Measurements from ENCODE around the gene CEP170B. TPM values are rescaled to one million over a fixed set of nuclear protein-coding genes. Genes with fewer than 3 reads are reported as not detected.

Gene CEP170B
- total RNA-seq, 1 donor from 2014 or later: 1.6 TPM

GRCh38 chr14:104929268-104930230, 64.5 kb downstream of the CEP170B start:
- Histone ChIP-seq H3K27me3 (ENCODE audit: control insufficient read depth in 3 of 3, insufficient read depth in 3 of 3, low read length in 3 of 3) (peaks cover 13 to 23% (median 16%) of the 10 kb centered on the region in 3 donors), H3K9ac (ENCODE audit: low read depth in 1 of 3, low read length in 3 of 3) (no peak overlapping the region), H3K27ac (ENCODE audit: low read depth, low read length) (no peak overlapping the region), H3K4me1 (ENCODE audit: control insufficient read depth in 3 of 3, insufficient read depth in 3 of 3, low read length in 3 of 3) (peaks cover 0 to 6% (median 4%) of the 10 kb centered on the region in 3 donors), H3K36me3 (ENCODE audit: control insufficient read depth in 3 of 3, insufficient read depth in 3 of 3, low read length in 3 of 3) (no peaks in the 10 kb centered on the region), H3K9me3 (ENCODE audit: control insufficient read depth in 3 of 3, low read length in 3 of 3) (no peaks in the 10 kb centered on the region), H3K4me3 (ENCODE audit: low read length in 3 of 3) (no peak overlapping the region)

- H3K4me1 ChIP-seq (ENCODE audit: control insufficient read depth in 3 of 3, insufficient read depth in 3 of 3, low read length in 3 of 3): peaks cover 0 to 6% (median 4%) of the 10 kb centered on the region in 3 donors
- peaks cover 13 to 30% (median 21%) of the 10 kb centered on the region in 3 donors for H3K27me3 ChIP-seq (ENCODE audit: control insufficient read depth in 3 of 3, insufficient read depth in 3 of 3, low read length in 3 of 3)
- H3K27ac ChIP-seq (ENCODE audit: low read depth, low read length): no peak overlapping the region
- no peak overlapping the region for H3K9ac ChIP-seq (ENCODE audit: low read depth in 1 of 3, low read length in 3 of 3)
- H3K4me3 ChIP-seq (ENCODE audit: low read length in 3 of 3): no peak overlapping the region
- H3K36me3 ChIP-seq (ENCODE audit: control insufficient read depth in 3 of 3, insufficient read depth in 3 of 3, low read length in 3 of 3): no peaks in the 10 kb centered on the region
- no peaks in the 10 kb centered on the region for H3K9me3 ChIP-seq (ENCODE audit: control insufficient read depth in 3 of 3, low read length in 3 of 3)
These were observed 65.6 kb downstream of the CEP170B start for GRCh38 chr14:104930526-104931303.

GRCh38 chr14:104931304-104931770, 66.3 kb downstream of the CEP170B start:
- Histone ChIP-seq H3K9ac (ENCODE audit: low read depth in 1 of 3, low read length in 3 of 3) (no peak overlapping the region), H3K9me3 (ENCODE audit: control insufficient read depth in 3 of 3, low read length in 3 of 3) (no peaks in the 10 kb centered on the region), H3K4me1 (ENCODE audit: control insufficient read depth in 3 of 3, insufficient read depth in 3 of 3, low read length in 3 of 3) (peaks cover 0 to 6% (median 4%) of the 10 kb centered on the region in 3 donors), H3K4me3 (ENCODE audit: low read length in 3 of 3) (no peak overlapping the region), H3K36me3 (ENCODE audit: control insufficient read depth in 3 of 3, insufficient read depth in 3 of 3, low read length in 3 of 3) (no peaks in the 10 kb centered on the region), H3K27me3 (ENCODE audit: control insufficient read depth in 3 of 3, insufficient read depth in 3 of 3, low read length in 3 of 3) (peaks cover 14 to 33% (median 21%) of the 10 kb centered on the region in 3 donors), H3K27ac (ENCODE audit: low read depth, low read length) (no peak overlapping the region)

- Histone ChIP-seq H3K27me3 (ENCODE audit: control insufficient read depth in 3 of 3, insufficient read depth in 3 of 3, low read length in 3 of 3) (peaks cover 15 to 35% (median 20%) of the 10 kb centered on the region in 3 donors), H3K27ac (ENCODE audit: low read depth, low read length) (no peak overlapping the region), H3K9ac (ENCODE audit: low read depth in 1 of 3, low read length in 3 of 3) (peak overlapping the region in 1 of 3 donors; percentile 50)
These were observed 67.0 kb downstream of the CEP170B start for GRCh38 chr14:104931771-104932675.

GRCh38 chr14:104932676-104933631, 67.9 kb downstream of the CEP170B start:
- H3K4me1 ChIP-seq (ENCODE audit: control insufficient read depth in 3 of 3, insufficient read depth in 3 of 3, low read length in 3 of 3): peaks cover 0 to 6% (median 4%) of the 10 kb centered on the region in 3 donors
- peaks cover 18 to 35% (median 22%) of the 10 kb centered on the region in 3 donors for H3K27me3 ChIP-seq (ENCODE audit: control insufficient read depth in 3 of 3, insufficient read depth in 3 of 3, low read length in 3 of 3)
- no peaks in the 10 kb centered on the region for H3K36me3 ChIP-seq (ENCODE audit: control insufficient read depth in 3 of 3, insufficient read depth in 3 of 3, low read length in 3 of 3)
- H3K9me3 ChIP-seq (ENCODE audit: control insufficient read depth in 3 of 3, low read length in 3 of 3): no peaks in the 10 kb centered on the region
- peak overlapping the region in 1 of 3 donors; percentile 50 for H3K9ac ChIP-seq (ENCODE audit: low read depth in 1 of 3, low read length in 3 of 3)
- H3K27ac ChIP-seq (ENCODE audit: low read depth, low read length): no peak overlapping the region
- H3K4me3 ChIP-seq (ENCODE audit: low read length in 3 of 3): peak overlapping the region in 2 of 3 donors; percentile 54 to 66

More at GRCh38 chr14:104931771-104932675, 67.0 kb downstream of the CEP170B start:
- Histone ChIP-seq H3K4me3 (ENCODE audit: low read length in 3 of 3) (peak overlapping the region in 1 of 3 donors; percentile 54), H3K9me3 (ENCODE audit: control insufficient read depth in 3 of 3, low read length in 3 of 3) (no peaks in the 10 kb centered on the region), H3K36me3 (ENCODE audit: control insufficient read depth in 3 of 3, insufficient read depth in 3 of 3, low read length in 3 of 3) (no peaks in the 10 kb centered on the region), H3K4me1 (ENCODE audit: control insufficient read depth in 3 of 3, insufficient read depth in 3 of 3, low read length in 3 of 3) (peaks cover 0 to 6% (median 4%) of the 10 kb centered on the region in 3 donors)

GRCh38 chr14:104933746-104934733, 69.0 kb downstream of the CEP170B start:
- peaks cover 0 to 6% (median 4%) of the 10 kb centered on the region in 3 donors for H3K4me1 ChIP-seq (ENCODE audit: control insufficient read depth in 3 of 3, insufficient read depth in 3 of 3, low read length in 3 of 3)
- no peaks in the 10 kb centered on the region for H3K9me3 ChIP-seq (ENCODE audit: control insufficient read depth in 3 of 3, low read length in 3 of 3)
- H3K27me3 ChIP-seq (ENCODE audit: control insufficient read depth in 3 of 3, insufficient read depth in 3 of 3, low read length in 3 of 3): peaks cover 11 to 30% (median 23%) of the 10 kb centered on the region in 3 donors
- peak overlapping the region in 1 of 3 donors; percentile 13 for H3K4me3 ChIP-seq (ENCODE audit: low read length in 3 of 3)
- no peak overlapping the region for H3K27ac ChIP-seq (ENCODE audit: low read depth, low read length)
- H3K9ac ChIP-seq (ENCODE audit: low read depth in 1 of 3, low read length in 3 of 3): no peak overlapping the region
- H3K36me3 ChIP-seq (ENCODE audit: control insufficient read depth in 3 of 3, insufficient read depth in 3 of 3, low read length in 3 of 3): no peaks in the 10 kb centered on the region

- peaks cover 19 to 31% (median 31%) of the 10 kb centered on the region in 3 donors for H3K27me3 ChIP-seq (ENCODE audit: control insufficient read depth in 3 of 3, insufficient read depth in 3 of 3, low read length in 3 of 3)
- peaks cover 0 to 2% (median 0%) of the 10 kb centered on the region in 3 donors for H3K36me3 ChIP-seq (ENCODE audit: control insufficient read depth in 3 of 3, insufficient read depth in 3 of 3, low read length in 3 of 3)
- H3K4me3 ChIP-seq (ENCODE audit: low read length in 3 of 3): no peak overlapping the region
- H3K27ac ChIP-seq (ENCODE audit: low read depth, low read length): no peak overlapping the region
- H3K9ac ChIP-seq (ENCODE audit: low read depth in 1 of 3, low read length in 3 of 3): no peak overlapping the region
- no peaks in the 10 kb centered on the region for H3K9me3 ChIP-seq (ENCODE audit: control insufficient read depth in 3 of 3, low read length in 3 of 3)
- peaks cover 0 to 6% (median 4%) of the 10 kb centered on the region in 3 donors for H3K4me1 ChIP-seq (ENCODE audit: control insufficient read depth in 3 of 3, insufficient read depth in 3 of 3, low read length in 3 of 3)
These were observed 70.1 kb downstream of the CEP170B start for GRCh38 chr14:104935026-104935650.

Measured in skeletal muscle tissue (tissue), 4 donors.